Measurements from ENCODE around the gene HHAT.
A peak's percentile ranks its signal among the peaks of the same experiment; 100 is the strongest.

HHAT gene

GRCh38 chr1:210296682-210297081, 32.0 kb upstream of the HHAT start:
- no peaks in the 10 kb centered on the region for H3K9me3 ChIP-seq (ENCODE audit: control insufficient read depth, low read length)
- no peak overlapping the region for H3K4me3 ChIP-seq (ENCODE audit: insufficient read depth, low read depth, low read length, poor library complexity, severe bottlenecking)
- no peaks in the 10 kb centered on the region for H3K36me3 ChIP-seq (ENCODE audit: control insufficient read depth, insufficient read depth, low read length)
- peaks cover 9% of the 10 kb centered on the region for H3K4me1 ChIP-seq (ENCODE audit: control insufficient read depth, insufficient read depth, low read length, poor library complexity, severe bottlenecking)
- peaks cover 17% of the 10 kb centered on the region for H3K27me3 ChIP-seq (replicated peaks; ENCODE audit: control insufficient read depth, insufficient read depth, low read length, poor library complexity, severe bottlenecking)
- no peak overlapping the region for H3K27ac ChIP-seq (ENCODE audit: insufficient read depth, low read length, poor library complexity, severe bottlenecking)
- DNase-seq: no peak

DNA sequence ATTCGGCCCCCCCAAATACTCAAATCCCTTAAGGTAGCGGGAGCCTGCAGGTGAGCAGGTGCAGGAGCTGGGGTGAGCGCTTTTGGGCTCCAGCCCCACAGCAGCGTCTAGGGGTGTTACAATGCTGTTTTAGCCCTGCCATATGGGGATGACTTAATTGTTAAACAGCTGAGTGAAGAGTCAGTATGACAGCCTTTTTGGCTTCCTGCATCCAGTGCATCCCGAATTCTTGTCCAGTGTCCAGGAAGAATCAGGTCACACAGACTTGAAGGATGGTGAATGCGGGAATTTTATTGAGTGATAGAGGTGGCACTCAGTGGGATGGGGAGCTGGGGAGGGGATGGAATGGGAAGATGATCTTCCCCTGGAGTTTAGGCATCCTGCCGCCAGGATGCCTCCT, 30.4 kb upstream of the HHAT start:
- Histone ChIP-seq H3K27me3 (replicated peaks; ENCODE audit: control insufficient read depth, insufficient read depth, low read length, poor library complexity, severe bottlenecking) (peaks cover under 1% of the 10 kb centered on the region), H3K27ac (ENCODE audit: insufficient read depth, low read length, poor library complexity, severe bottlenecking) (no peak overlapping the region), H3K4me3 (ENCODE audit: insufficient read depth, low read depth, low read length, poor library complexity, severe bottlenecking) (no peak overlapping the region), H3K36me3 (ENCODE audit: control insufficient read depth, insufficient read depth, low read length) (no peaks in the 10 kb centered on the region), H3K4me1 (ENCODE audit: control insufficient read depth, insufficient read depth, low read length, poor library complexity, severe bottlenecking) (no peaks in the 10 kb centered on the region), H3K9me3 (ENCODE audit: control insufficient read depth, low read length) (no peaks in the 10 kb centered on the region)
- DNase-seq: no peak

DNA sequence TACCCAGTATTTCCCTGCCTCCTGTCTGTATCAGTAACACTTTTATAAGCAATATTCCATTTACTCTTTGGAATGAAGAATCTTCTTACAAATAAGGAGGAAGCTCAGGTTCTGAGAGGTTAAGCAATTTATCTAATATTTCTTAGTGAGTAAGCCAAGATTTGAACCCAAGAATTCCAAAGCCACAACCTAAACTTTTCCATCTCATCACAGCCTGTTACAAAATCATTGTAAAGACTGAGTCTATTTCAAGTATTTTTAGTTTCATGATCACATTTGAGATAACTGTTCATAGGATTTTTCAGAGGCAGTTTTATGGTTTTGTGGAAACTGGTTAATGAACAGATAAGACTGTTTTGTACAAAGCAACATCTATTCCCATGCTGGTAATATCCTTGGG, 29.8 kb upstream of the HHAT start:
- no peaks in the 10 kb centered on the region for H3K36me3 ChIP-seq (ENCODE audit: control insufficient read depth, insufficient read depth, low read length)
- no peak overlapping the region for H3K4me3 ChIP-seq (ENCODE audit: insufficient read depth, low read depth, low read length, poor library complexity, severe bottlenecking)
- no peaks in the 10 kb centered on the region for H3K27me3 ChIP-seq (replicated peaks; ENCODE audit: control insufficient read depth, insufficient read depth, low read length, poor library complexity, severe bottlenecking)
- H3K4me1 ChIP-seq (ENCODE audit: control insufficient read depth, insufficient read depth, low read length, poor library complexity, severe bottlenecking): no peaks in the 10 kb centered on the region
- DNase-seq: no peak
- no peaks in the 10 kb centered on the region for H3K9me3 ChIP-seq (ENCODE audit: control insufficient read depth, low read length)
- H3K27ac ChIP-seq (ENCODE audit: insufficient read depth, low read length, poor library complexity, severe bottlenecking): no peak overlapping the region

DNA sequence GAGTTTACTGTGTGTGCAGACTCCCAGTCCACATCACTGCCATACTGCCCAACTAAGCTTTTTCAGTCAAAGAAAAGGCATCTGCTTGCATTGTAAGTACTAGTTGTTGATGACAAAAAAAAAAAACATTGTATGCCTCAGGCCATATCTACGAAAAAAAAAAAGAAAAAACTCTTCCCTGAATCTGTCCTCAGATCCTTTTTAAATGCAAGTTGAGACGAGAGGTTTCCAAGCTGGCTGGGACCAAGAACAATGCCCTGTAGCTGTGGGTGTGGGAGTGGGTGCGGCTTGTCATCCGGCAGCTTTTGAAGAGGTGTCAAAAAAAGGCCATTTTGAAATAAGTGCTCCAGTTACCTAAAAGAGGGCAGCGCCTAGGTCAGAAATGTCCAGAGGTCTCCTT, 29.2 kb upstream of the HHAT start:
- no peaks in the 10 kb centered on the region for H3K4me1 ChIP-seq (ENCODE audit: control insufficient read depth, insufficient read depth, low read length, poor library complexity, severe bottlenecking)
- no peaks in the 10 kb centered on the region for H3K9me3 ChIP-seq (ENCODE audit: control insufficient read depth, low read length)
- no peak for DNase-seq
- H3K27me3 ChIP-seq (replicated peaks; ENCODE audit: control insufficient read depth, insufficient read depth, low read length, poor library complexity, severe bottlenecking): no peaks in the 10 kb centered on the region
- no peak overlapping the region for H3K4me3 ChIP-seq (ENCODE audit: insufficient read depth, low read depth, low read length, poor library complexity, severe bottlenecking)
- no peak overlapping the region for H3K27ac ChIP-seq (ENCODE audit: insufficient read depth, low read length, poor library complexity, severe bottlenecking)
- no peaks in the 10 kb centered on the region for H3K36me3 ChIP-seq (ENCODE audit: control insufficient read depth, insufficient read depth, low read length)

GRCh38 chr1:210300923-210301614, 27.6 kb upstream of the HHAT start:
- Histone ChIP-seq H3K27ac (ENCODE audit: insufficient read depth, low read length, poor library complexity, severe bottlenecking) (no peak overlapping the region), H3K36me3 (ENCODE audit: control insufficient read depth, insufficient read depth, low read length) (no peaks in the 10 kb centered on the region), H3K9me3 (ENCODE audit: control insufficient read depth, low read length) (no peaks in the 10 kb centered on the region), H3K4me3 (ENCODE audit: insufficient read depth, low read depth, low read length, poor library complexity, severe bottlenecking) (no peak overlapping the region), H3K4me1 (ENCODE audit: control insufficient read depth, insufficient read depth, low read length, poor library complexity, severe bottlenecking) (no peaks in the 10 kb centered on the region), H3K27me3 (replicated peaks; ENCODE audit: control insufficient read depth, insufficient read depth, low read length, poor library complexity, severe bottlenecking) (no peaks in the 10 kb centered on the region)
- DNase-seq: no peak

DNA sequence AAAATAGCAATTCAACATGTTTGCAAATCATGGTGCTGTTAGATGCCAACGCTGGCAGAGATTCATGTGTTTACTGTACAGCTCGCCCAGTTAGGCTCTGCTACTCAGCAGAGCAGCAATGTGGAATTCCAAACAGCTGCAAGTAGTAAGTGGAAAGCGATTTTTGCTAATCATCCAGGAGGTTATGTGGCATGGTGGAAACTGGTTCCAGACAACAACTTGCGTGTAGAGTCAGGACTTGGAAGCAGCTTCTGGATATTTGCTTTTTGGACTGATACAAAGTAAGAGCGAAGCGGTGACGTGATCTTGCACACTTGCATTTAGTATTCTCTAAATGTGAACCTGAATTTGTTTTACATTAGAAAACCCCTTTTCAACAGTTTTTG, 27.1 kb upstream of the HHAT start:
- no peak overlapping the region for H3K27ac ChIP-seq (ENCODE audit: insufficient read depth, low read length, poor library complexity, severe bottlenecking)
- H3K9me3 ChIP-seq (ENCODE audit: control insufficient read depth, low read length): no peaks in the 10 kb centered on the region
- H3K36me3 ChIP-seq (ENCODE audit: control insufficient read depth, insufficient read depth, low read length): no peaks in the 10 kb centered on the region
- DNase-seq: no peak
- H3K27me3 ChIP-seq (replicated peaks; ENCODE audit: control insufficient read depth, insufficient read depth, low read length, poor library complexity, severe bottlenecking): no peaks in the 10 kb centered on the region
- no peak overlapping the region for H3K4me3 ChIP-seq (ENCODE audit: insufficient read depth, low read depth, low read length, poor library complexity, severe bottlenecking)
- no peaks in the 10 kb centered on the region for H3K4me1 ChIP-seq (ENCODE audit: control insufficient read depth, insufficient read depth, low read length, poor library complexity, severe bottlenecking)

GRCh38 chr1:210302501-210302900, 26.2 kb upstream of the HHAT start:
- H3K27me3 ChIP-seq (replicated peaks; ENCODE audit: control insufficient read depth, insufficient read depth, low read length, poor library complexity, severe bottlenecking): no peaks in the 10 kb centered on the region
- H3K9me3 ChIP-seq (ENCODE audit: control insufficient read depth, low read length): no peaks in the 10 kb centered on the region
- no peak overlapping the region for H3K27ac ChIP-seq (ENCODE audit: insufficient read depth, low read length, poor library complexity, severe bottlenecking)
- H3K4me3 ChIP-seq (ENCODE audit: insufficient read depth, low read depth, low read length, poor library complexity, severe bottlenecking): no peak overlapping the region
- no peak for DNase-seq
- H3K4me1 ChIP-seq (ENCODE audit: control insufficient read depth, insufficient read depth, low read length, poor library complexity, severe bottlenecking): no peaks in the 10 kb centered on the region
- H3K36me3 ChIP-seq (ENCODE audit: control insufficient read depth, insufficient read depth, low read length): no peaks in the 10 kb centered on the region

DNA sequence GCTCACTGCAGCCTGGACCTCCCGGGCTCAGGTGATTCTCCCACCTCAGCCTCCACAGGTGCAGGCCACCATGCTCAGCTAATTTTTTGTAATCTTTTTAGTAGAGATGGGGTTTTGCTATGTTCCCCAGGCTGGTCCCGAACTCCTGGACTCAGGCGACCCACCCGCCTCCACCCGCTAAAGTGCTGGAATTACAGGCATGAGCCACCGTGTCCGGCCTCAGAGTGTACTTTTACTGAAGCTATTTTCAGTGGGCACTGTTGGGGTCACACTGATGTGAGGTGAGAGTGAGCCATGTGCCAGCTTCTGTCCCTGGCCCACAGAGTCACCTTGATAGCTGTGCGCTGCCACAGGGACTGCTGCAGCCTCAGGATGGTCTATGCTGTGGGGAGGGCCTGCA, 25.3 kb upstream of the HHAT start:
- Histone ChIP-seq H3K27ac (ENCODE audit: insufficient read depth, low read length, poor library complexity, severe bottlenecking) (no peak overlapping the region), H3K27me3 (replicated peaks; ENCODE audit: control insufficient read depth, insufficient read depth, low read length, poor library complexity, severe bottlenecking) (no peaks in the 10 kb centered on the region), H3K36me3 (ENCODE audit: control insufficient read depth, insufficient read depth, low read length) (no peaks in the 10 kb centered on the region), H3K4me3 (ENCODE audit: insufficient read depth, low read depth, low read length, poor library complexity, severe bottlenecking) (no peak overlapping the region), H3K4me1 (ENCODE audit: control insufficient read depth, insufficient read depth, low read length, poor library complexity, severe bottlenecking) (no peaks in the 10 kb centered on the region), H3K9me3 (ENCODE audit: control insufficient read depth, low read length) (no peaks in the 10 kb centered on the region)
- DNase-seq: no peak

DNA sequence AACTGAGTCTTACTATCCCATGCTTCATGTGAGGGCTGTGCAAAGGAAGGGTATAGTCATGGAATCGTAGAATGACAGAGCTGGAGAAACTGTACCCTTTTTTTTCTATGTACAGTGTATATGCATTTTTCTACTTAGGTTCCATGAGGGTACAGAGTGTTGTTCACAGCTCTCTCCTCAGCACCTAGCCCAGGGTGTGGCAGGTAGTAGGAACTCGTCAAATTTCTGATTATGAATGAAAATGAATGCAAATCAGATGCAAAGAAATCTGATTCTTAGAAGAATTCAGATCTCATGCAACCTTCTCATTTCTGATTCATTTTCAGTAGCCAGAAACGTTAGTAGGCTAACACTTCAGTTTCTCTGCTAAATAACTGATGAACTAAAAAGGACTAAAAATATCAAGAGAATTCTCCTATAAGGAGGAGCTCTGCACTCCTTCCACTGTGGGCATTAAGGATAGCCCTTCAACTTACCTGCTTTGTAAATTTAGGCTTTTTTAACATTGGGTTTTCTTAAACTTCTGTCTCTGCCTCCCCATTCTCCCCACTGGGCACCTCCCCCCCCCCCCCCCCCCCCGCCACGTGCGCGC, 18.0 kb upstream of the HHAT start:
- H3K4me3 ChIP-seq (ENCODE audit: insufficient read depth, low read depth, low read length, poor library complexity, severe bottlenecking): peak overlapping the region; percentile 42

GRCh38 chr1:210311726-210312493, 16.8 kb upstream of the HHAT start:
- H3K36me3 ChIP-seq (ENCODE audit: control insufficient read depth, insufficient read depth, low read length): no peaks in the 10 kb centered on the region
- peak overlapping the region; percentile 42 for H3K4me3 ChIP-seq (ENCODE audit: insufficient read depth, low read depth, low read length, poor library complexity, severe bottlenecking)
- no peak overlapping the region for H3K27ac ChIP-seq (ENCODE audit: insufficient read depth, low read length, poor library complexity, severe bottlenecking)

More for the DNA sequence above, 18.0 kb upstream of the HHAT start:
- Histone ChIP-seq H3K4me1 (ENCODE audit: control insufficient read depth, insufficient read depth, low read length, poor library complexity, severe bottlenecking) (no peaks in the 10 kb centered on the region), H3K9me3 (ENCODE audit: control insufficient read depth, low read length) (no peaks in the 10 kb centered on the region), H3K27ac (ENCODE audit: insufficient read depth, low read length, poor library complexity, severe bottlenecking) (no peak overlapping the region), H3K36me3 (ENCODE audit: control insufficient read depth, insufficient read depth, low read length) (no peaks in the 10 kb centered on the region), H3K27me3 (replicated peaks; ENCODE audit: control insufficient read depth, insufficient read depth, low read length, poor library complexity, severe bottlenecking) (no peaks in the 10 kb centered on the region)
- DNase-seq: no peak

More at GRCh38 chr1:210311726-210312493, 16.8 kb upstream of the HHAT start:
- Histone ChIP-seq H3K4me1 (ENCODE audit: control insufficient read depth, insufficient read depth, low read length, poor library complexity, severe bottlenecking) (no peaks in the 10 kb centered on the region), H3K9me3 (ENCODE audit: control insufficient read depth, low read length) (no peaks in the 10 kb centered on the region), H3K27me3 (replicated peaks; ENCODE audit: control insufficient read depth, insufficient read depth, low read length, poor library complexity, severe bottlenecking) (no peaks in the 10 kb centered on the region)
- DNase-seq: no peak
